Upper lobe of left lung (tissue), 4 donors: Measurements from ENCODE around the gene FASTK.

Source experiments
- EP300 ChIP-seq, 4 donors: sonication (generic); formaldehyde crosslinking; IDR thresholded peaks; one replicate each; pipeline ENCODE4 v1.5.1; 2017; ENCODE audit warnings: antibody characterized with exemption in 4 of 4, control low read depth in 2 of 4
- POLR2A ChIP-seq, 4 donors: fragments of 450-650 bp; IDR thresholded peaks; one replicate each; pipeline ENCODE4 v1.5.1; 2016 to 2017; ENCODE audit warnings: antibody characterized with exemption in 4 of 4, mild to moderate bottlenecking in 2 of 4
- POLR2AphosphoS5 ChIP-seq, 2 donors: sonication (generic); formaldehyde crosslinking; IDR thresholded peaks; one replicate each; pipeline ENCODE4 v1.5.1; 2017; ENCODE audit warnings: antibody characterized with exemption in 2 of 2
- TF ChIP-seq, protein P1 (sequence below), 6 experiments: fragments of 450-650 bp in 4 of 6; fragments of 200-600 bp in 2 of 6; sonication (generic) in 2 of 6; IDR thresholded peaks; one replicate each; pipeline ENCODE4 v1.5.1; 2016 to 2019; ENCODE audit warnings: antibody characterized with exemption in 6 of 6

DNA sequence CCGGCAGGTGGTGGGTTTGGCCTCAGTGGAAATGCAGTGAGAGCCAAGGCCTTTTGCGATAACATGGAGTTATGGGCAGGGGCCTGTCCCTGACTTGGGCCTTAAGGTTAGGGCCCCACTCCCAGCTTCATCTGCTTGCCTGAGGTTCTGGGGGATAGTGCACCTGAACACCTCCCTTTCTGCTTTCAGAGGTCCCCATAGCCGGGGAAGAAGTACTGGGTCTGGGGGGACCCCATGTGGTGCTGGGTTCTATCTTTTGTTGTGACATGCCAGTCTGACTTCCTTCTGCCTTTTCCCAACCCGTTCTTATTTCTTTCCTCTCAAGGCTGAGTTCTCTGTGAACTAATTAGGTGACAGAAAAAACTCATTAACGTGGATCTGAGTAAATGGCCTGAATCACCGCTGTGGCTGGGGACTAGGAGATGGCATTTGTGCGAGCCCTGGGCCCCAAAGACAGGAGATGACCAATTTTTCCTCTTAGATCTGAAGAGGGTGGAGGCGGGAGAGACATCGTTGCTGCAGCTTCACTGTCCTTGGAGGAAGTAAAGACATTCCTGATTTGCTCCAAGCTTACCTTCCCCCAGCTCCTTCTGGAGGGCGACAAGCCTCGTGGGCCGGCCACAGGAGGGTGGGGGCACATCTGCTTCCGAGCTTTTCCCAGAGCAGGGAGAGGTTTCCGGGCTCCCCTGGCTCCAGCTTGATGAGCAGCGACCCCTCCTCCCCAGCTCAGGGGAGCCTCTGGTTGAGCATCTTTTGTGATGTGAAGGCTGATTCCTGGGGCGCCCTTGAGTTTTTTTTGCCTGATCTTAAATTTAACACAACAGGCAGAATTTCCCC is 7.6 kb upstream of the FASTK start:
- TF ChIP-seq, protein P1, sequence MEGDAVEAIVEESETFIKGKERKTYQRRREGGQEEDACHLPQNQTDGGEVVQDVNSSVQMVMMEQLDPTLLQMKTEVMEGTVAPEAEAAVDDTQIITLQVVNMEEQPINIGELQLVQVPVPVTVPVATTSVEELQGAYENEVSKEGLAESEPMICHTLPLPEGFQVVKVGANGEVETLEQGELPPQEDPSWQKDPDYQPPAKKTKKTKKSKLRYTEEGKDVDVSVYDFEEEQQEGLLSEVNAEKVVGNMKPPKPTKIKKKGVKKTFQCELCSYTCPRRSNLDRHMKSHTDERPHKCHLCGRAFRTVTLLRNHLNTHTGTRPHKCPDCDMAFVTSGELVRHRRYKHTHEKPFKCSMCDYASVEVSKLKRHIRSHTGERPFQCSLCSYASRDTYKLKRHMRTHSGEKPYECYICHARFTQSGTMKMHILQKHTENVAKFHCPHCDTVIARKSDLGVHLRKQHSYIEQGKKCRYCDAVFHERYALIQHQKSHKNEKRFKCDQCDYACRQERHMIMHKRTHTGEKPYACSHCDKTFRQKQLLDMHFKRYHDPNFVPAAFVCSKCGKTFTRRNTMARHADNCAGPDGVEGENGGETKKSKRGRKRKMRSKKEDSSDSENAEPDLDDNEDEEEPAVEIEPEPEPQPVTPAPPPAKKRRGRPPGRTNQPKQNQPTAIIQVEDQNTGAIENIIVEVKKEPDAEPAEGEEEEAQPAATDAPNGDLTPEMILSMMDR (IDR thresholded peaks at IDR 0.05) = no peak
- TF ChIP-seq POLR2AphosphoS5 (IDR thresholded peaks at IDR 0.05) (peak in 1 of 2 donors; percentile 47), EP300 (IDR thresholded peaks at IDR 0.05) (peak in 1 of 4 donors; percentile 9), POLR2A (IDR thresholded peaks at IDR 0.05) (no peak)
